GM18499 (cell line): ENCODE results near the gene SHISAL1.

ENCODE experiments used
- ATAC-seq: cut with Tn5 transposase; IDR thresholded peaks from one replicate; pipeline ENCODE4 v1.9.1; 2021; ENCODE audit warnings: moderate number of reproducible peaks; ENCODE audit not compliant: insufficient read depth, unreplicated experiment

The SHISAL1 gene

DNA sequence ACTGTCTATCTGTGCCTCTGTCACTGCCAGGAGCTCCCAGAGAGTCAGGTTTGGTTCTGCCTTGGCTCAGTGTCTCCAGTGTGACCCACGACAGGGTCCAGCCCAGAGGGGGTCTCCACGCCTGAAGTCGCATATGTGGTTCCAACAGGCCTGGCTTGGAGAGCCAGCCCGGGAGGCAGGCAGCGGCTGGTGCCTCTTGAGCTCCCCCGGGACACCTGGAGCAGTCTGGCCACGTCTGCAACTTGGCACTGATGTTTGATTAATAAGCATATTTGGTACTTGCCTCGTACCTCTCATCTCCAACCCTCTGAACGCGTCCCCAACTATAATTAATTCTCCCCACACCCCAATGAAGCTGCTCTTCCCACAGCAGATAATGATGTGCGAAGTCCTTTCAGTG lies 31.7 kb upstream of the SHISAL1 start:
- no peak for ATAC-seq

GRCh38 chr22:44342347-44342956 lies 29.7 kb upstream of the SHISAL1 start:
- ATAC-seq: no peak

- ATAC-seq: no peak
Observed at GRCh38 chr22:44341431-44342346, 28.9 kb upstream of the SHISAL1 start.

DNA sequence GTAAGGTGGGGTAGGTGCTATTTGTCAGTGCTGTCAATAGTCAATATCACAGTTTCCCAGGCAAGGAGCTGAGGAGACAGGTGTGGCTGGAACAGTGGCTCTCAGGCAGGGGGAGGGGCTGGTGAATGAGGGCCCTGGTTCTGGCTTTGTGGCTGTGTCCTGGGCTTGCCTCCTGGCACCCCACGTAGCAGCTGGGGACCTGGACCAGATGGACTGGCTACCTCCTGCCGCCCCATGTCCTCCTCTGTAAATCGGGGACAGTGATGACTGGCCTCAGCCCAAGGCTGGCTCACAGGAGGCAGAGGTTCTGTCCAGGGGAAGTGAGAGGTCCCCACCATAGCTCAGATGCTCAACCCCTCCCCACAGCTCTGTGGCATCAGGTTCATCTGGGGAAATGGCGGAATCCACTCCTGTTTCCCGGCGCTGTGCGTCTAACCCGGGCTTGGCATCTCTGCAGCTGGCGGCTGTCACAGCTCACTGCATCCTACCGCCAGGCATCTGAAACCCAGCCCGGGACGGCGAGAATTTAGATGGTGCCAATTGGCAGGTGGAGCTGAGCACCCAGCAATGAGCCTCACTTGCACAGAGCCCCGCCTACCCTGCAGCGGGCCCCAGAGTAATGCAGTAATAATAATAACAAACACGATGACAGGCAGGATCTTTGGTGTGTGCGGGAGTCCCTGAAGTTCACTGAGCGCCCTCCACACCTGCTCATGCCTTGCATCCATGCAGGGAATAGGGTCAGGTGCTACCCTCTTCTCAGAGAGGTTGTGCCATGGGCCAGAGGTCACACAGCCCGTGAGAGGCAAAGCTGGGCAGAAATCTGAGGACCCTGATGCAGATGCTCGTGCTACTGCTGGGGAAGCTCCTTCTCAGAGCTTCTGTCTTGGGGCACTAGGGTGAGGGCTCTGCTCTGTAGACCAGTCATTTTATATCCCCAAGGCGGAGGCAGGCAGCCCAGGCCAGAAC lies 27.8 kb upstream of the SHISAL1 start:
- no peak for ATAC-seq

DNA sequence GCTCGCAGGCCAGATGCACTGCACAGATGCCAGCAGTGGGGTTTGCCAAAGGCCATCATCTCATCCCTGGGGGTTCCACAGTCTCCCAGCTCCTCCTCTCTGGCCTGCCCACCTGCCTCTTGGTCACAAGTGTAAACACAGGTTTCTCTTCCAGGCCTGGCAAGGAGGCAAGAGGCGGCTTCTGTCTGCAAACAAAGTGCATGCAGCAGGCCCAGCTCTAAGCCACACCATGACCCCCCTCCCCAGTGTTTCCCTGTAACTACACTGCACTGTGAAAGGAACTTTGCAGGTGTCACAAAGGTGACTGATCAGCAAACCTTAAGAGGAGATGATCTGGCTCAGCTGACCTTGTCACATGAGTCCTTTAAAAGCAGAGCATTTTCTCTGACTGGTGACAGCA lies 26.2 kb upstream of the SHISAL1 start:
- no peak for ATAC-seq

DNA sequence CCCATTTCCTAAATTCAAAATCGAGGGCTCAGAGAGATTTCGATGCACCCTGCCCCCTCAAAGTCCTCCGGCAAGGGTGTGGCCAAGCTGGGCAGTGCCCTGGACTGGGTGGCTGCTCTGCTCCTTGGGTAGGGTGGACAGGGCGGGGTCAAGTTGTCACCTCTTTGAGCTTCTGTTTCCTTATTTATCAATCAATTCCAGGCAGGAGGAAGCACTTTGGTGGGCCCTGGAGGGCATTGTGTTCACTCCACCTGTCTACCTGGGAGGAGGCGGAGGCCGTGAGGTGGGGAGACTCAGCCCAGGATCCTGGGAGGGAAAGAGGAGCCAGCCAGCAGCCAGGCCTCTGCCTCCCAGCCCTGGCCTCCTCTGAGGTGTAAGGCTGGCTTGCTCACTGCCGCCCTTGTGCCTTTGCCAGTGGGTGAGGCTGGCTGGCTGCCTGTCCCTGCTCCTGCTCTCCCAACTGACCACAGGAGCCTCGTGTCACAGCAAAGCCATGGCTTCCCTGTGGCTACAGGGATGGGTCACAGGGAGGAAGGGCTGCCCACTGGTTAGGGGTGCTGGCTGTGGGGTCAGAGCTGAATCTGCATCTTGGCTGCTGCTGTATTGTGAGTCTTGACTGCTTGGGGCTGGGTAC lies 25.5 kb upstream of the SHISAL1 start:
- ATAC-seq: no peak

GRCh38 chr22:44337678-44338004 lies 24.9 kb upstream of the SHISAL1 start:
- ATAC-seq: no peak

DNA sequence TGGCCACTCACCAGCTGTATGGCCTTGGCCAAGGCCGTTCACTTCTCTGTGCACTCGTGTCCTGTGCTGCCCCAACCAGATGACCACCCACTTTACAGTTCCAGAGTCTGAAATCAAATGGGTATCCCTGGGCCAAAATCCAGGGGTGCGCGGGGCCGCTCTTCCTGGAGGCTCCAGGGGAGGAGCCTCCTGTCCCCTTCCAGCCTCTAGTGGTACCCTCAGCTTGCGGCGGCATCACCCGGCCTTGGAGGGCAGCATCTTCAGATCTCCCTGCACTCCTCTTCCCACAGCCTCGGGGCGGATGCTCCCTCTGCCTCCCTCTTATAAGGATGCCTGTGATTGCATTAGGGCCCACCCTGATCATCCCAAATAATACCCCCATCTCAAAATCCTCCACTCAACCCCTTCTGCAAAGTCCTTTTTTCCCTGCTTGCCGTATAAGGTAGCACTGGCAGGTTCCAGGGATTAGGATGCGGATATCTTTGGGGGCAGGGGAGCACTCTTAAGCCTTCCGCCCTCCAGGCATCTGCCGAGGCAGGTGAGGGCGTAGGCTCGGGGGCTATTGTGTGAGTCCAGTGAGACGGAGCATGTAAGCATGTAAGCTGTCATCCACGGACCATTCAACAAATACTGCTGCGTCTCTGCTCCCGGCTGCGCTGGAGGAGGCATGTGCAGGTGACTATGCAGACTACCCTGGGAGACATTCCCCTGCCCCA lies 24.4 kb upstream of the SHISAL1 start:
- no peak for ATAC-seq

- no peak for ATAC-seq
Observed at GRCh38 chr22:44335903-44336803, 23.4 kb upstream of the SHISAL1 start.

DNA sequence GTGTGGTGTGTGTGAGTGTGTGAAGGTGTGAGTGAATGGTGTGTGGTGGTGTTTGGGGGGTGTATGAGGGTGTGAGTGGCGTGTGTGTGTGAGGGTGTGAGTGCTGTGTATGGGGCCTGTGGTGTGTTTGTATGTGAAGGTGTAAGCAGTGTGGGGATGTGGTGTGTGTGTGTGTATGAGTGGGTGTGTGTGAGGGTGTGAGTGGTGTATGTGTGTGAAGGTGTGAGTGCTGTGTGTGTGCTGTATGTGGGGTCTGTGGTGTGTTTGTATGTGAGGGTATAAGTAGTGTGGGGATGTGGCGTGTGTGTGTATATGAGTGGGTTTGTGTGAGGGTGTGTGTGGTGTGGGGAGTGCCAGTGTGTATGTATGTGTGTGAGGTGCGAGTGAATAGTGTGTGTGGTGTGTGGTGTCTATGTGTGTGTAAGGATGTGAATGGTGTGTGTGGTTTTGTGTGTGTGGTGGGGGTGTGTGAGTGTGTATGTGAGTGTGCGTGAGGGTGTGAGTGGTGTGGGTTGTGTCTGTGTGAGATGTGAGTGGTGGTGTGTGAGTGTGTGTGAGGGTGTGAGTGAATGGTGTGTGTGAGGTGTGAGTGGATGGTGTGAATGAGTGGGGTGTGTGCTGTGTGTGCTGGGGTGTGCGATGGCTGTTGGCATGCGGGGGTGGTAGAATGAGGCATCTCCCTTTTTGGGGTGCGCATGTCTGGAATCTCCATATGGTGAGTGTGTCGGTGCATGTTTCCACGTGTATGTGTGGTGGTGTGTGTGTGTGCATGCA lies 22.5 kb upstream of the SHISAL1 start:
- no peak for ATAC-seq

GRCh38 chr22:44333847-44334635 lies 21.3 kb upstream of the SHISAL1 start:
- ATAC-seq: no peak

DNA sequence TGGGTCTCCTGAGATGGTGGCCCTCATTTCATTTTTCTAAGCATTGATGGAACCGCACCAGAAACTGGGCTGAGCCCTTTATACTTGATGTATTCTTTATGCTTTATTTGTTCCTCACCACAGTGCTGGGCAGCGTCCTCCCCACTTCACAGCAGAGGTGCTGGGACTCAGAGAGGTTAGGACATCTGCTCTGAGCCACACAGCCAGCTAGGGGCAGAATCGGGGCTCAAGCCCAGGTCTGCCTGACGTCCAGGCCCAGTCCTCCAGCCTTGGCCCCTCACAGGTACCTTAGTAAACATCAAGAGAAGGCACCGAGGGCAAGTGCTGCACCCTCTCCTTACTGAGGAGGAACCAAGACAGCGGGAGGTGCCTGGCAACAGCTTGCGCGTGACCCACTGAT lies 20.2 kb upstream of the SHISAL1 start:
- ATAC-seq: no peak

DNA sequence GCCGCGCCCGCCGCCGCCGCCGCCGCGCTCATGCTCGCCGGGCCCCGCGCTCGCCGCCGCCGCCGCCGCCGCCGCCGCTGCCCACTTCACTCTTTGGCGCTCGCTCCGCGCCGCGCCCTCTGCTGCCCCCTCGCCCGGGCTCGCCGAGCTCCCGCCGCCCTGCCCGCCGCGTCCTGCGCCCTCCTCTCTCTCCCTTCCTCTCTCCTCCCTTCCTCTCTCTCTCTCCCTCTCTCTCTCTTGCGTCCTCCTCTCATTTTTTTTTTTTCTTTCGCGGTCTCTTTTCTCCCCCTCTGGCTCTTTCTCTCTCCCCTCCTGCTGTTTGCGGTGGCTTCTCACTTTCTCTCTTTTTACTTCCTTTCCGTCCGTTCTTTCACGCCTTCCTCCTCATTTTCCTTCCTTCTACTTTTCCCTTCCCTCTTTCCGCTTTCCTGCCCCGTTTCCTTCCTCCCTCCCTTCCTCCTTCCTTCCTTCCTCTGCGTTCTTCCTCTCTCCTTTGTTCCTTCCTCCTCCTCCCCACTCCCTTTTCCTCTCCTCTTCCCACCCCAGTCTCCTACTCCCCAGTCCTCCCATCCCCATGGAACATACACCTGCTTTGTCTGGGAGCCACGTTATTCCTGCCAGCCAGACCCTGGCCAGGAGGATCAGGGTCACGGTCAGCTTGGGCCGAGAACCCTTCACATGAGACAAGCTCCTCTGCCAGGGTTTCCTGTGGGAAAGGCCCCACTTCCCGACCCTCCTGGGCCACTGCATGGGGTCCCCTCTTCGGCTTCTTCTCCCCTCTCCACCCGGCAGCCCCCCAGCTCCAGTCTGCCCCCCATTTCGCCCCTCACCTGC lies 19.3 kb upstream of the SHISAL1 start:
- no peak for ATAC-seq

DNA sequence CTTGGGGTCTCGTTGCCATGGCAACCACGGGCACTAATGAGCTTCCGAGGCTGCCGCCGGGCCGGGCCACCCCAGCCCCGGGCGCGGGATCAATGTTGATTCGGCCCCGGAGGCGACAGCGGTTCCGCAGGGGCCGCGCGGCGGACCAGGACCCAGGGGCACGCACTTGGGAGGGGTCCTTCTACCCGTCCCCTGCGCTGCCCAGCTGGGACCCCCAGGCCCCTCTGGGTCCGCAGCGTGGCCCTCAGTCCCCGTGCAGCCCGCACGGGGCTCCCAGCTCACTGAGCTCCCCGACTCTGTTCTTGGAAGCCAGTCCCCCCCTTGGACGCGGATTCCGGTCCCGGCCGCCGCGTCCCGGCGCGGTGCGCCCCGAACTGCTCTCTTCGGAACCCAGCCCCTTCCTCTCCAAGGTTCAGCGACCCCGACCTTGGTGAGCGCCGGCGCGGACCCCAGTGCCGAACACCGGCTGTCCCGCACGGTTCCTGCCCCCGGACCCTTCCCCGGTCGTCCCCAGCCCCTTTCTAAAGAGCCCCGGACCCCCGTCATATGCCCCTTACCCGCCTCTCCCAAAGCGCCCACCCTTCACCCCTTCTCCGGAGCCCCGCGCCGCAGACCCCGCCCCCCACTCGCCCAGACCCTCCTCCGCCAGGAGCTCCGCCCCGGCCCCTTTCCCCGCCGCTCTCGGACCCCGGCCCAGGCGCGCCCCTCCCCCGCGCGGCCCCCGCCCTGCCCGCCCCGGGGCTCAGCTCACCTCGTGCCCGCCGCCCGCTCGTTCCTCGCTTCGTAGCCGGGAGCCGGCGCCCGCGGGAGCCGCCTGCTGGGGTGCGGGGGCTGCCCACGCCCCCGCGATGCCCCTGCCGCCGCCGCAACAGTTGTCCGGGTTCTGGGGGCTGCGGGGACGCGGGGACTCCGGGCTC lies 18.3 kb upstream of the SHISAL1 start:
- no peak for ATAC-seq

GRCh38 chr22:44330188-44330743 lies 17.5 kb upstream of the SHISAL1 start:
- ATAC-seq: no peak
